Testis (tissue), 3 donors: ENCODE measurements around the gene DOCK6. TPM values are rescaled to one million over a fixed set of nuclear protein-coding genes. Genes with fewer than 3 reads are reported as not detected.
A peak's percentile ranks its signal among the peaks of the same experiment; 100 is the strongest.

Source experiments
- DNase-seq: peaks from one replicate; pipeline ENCODE4 v3.0.0-alpha.2; 2019
- H3K27ac ChIP-seq, 2 donors: fragments of 200-600 bp; sonication (generic); one replicate each; pipeline ENCODE4 v1.5.1; 2019
- H3K27me3 ChIP-seq: fragments of 200-600 bp; sonication (generic); one replicate; pipeline ENCODE4 v1.5.1; 2019
- H3K36me3 ChIP-seq: fragments of 200-600 bp; sonication (generic); one replicate; pipeline ENCODE4 v1.5.1; 2017; ENCODE audit warnings: low read depth; ENCODE audit errors: missing control alignments
- H3K4me1 ChIP-seq: fragments of 200-600 bp; sonication (generic); one replicate; pipeline ENCODE4 v1.5.1; 2019
- H3K4me3 ChIP-seq, 2 donors: fragments of 200-600 bp; sonication (generic); one replicate each; pipeline ENCODE4 v1.5.1; 2017 to 2019
- H3K9me3 ChIP-seq: fragments of 200-600 bp; sonication (generic); one replicate; pipeline ENCODE4 v1.5.1; 2017
- CTCF ChIP-seq, 3 experiments: fragments of 450-650 bp in 2 of 3; fragments of 200-600 bp in 1 of 3; sonication (generic) in 1 of 3; IDR thresholded peaks; one replicate each; pipeline ENCODE4 v1.5.1; 2016 to 2019; ENCODE audit warnings: antibody characterized with exemption in 3 of 3, mild to moderate bottlenecking in 2 of 3, moderate library complexity in 1 of 3
- POLR2A ChIP-seq: fragments of 450-650 bp; IDR thresholded peaks from one replicate; pipeline ENCODE4 v1.6.1; 2017; ENCODE audit warnings: antibody characterized with exemption, mild to moderate bottlenecking, moderate library complexity
- WGBS, 2 donors: methylation state at CpG; one replicate each; pipeline ENCODE4 v1.1.5; 2018; 5-methylcytosine and 5-hydroxymethylcytosine counted together
- intact Hi-C: fragments of 100-400 bp; cut with DNase I; formaldehyde crosslinking; loops from one replicate; pipeline ENCODE4 v1.15.1; 2023; ENCODE audit warnings: low total_unique reads
- polyA plus RNA-seq: library from polyadenylated mRNA; stranded (reverse); fragments of 350-450 nt; fragmentation: Illumina TruSeq; extraction: RNeasy Lipid Tissue Mini Kit (QIAGEN cat#74804); gene quantifications from one replicate; pipeline ENCODE4 v1.2.3, GENCODE V29; 2014; ENCODE audit warnings: low read depth, low replicate concordance; ENCODE audit not compliant: insufficient read depth
- total RNA-seq, 2 donors: library from RNA; depleted of rRNA; stranded (reverse); fragments of >200 nt; gene quantifications; one replicate each; pipeline ENCODE4 v1.2.3, GENCODE V29; 2016

Gene DOCK6
- total and polyA plus RNA-seq, 3 donors from 2014 or later: 18.4 to 45.0 (median 32.5) TPM

DNA sequence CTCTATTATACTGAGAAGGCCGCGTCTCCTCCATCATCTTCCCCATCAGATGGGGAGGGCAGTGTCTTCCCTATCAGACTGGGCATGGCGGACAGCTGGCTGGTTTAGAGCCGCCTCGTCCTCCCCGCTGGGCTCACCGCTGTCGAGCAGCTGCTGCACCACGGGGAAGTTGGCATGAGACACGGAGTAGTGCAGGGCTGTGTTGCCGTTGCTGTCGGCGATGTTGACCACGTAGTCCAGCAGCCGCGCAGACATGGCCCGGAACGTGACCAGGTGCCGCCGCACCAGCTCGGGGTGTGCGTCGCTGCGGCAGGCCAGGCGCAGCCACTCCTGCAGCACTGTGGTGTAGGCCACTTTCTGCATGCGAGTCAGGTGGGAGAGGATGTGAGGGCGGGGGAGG, 88.0 kb downstream of the DOCK6 start:
- Histone ChIP-seq H3K27me3 (no peaks in the 10 kb centered on the region), H3K36me3 (no peaks in the 10 kb centered on the region), H3K4me1 (peaks cover 2% of the 10 kb centered on the region), H3K9me3 (no peaks in the 10 kb centered on the region), H3K27ac (no peak overlapping the region), H3K4me3 (no peak overlapping the region)
- TF ChIP-seq POLR2A: no peak
- TF ChIP-seq CTCF (IDR thresholded peaks at IDR 0.05): no peak
- intact Hi-C loops: no loop called here
- WGBS, 2 donors: 97 to 99% methylated on average over 26 to 27 of the region's 27 CpGs
- no peak for DNase-seq

GRCh38 chr19:11173516-11174155, 88.7 kb downstream of the DOCK6 start:
- Histone ChIP-seq H3K36me3 (no peaks in the 10 kb centered on the region), H3K27me3 (no peaks in the 10 kb centered on the region), H3K9me3 (no peaks in the 10 kb centered on the region), H3K4me1 (no peaks in the 10 kb centered on the region), H3K27ac (no peak overlapping the region), H3K4me3 (no peak overlapping the region)
- 79 to 83% methylated on average over 6 to 8 of the region's 8 CpGs for WGBS, 2 donors
- TF ChIP-seq CTCF (IDR thresholded peaks at IDR 0.05): no peak
- TF ChIP-seq POLR2A: no peak
- intact Hi-C loops: no loop called here
- no peak for DNase-seq

DNA sequence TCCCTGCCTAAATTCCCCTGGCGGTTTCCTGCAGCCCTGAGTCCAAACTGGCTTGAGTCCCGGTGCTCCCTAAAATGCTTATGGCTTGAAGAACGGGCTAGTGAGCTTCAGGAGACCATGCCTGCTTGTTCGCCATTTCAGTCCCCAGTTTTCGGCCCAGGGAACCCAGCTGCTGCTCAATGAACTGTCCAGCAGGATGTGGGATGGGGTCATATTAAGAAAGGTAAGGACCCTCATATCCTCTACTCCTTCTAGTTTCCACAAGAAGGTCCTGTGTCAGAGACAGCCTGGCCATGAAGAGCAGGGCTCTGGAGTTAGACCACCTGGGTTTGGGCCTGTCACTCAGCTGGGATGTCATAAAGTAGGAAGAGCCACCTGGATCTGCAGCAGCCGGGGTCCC, 89.7 kb downstream of the DOCK6 start:
- intact Hi-C loops: no loop called here
- Histone ChIP-seq H3K4me1 (no peaks in the 10 kb centered on the region), H3K27ac (peak overlapping the region in 1 of 2 donors; percentile 15), H3K9me3 (no peaks in the 10 kb centered on the region), H3K36me3 (no peaks in the 10 kb centered on the region), H3K4me3 (no peak overlapping the region), H3K27me3 (no peaks in the 10 kb centered on the region)
- DNase-seq: no peak
- WGBS, 2 donors: 73% methylated on average over 6 of the region's 6 CpGs; no CpG with 5 or more reads in 1 of the 2 donors
- TF ChIP-seq POLR2A: no peak
- TF ChIP-seq CTCF (IDR thresholded peaks at IDR 0.05): no peak

DNA sequence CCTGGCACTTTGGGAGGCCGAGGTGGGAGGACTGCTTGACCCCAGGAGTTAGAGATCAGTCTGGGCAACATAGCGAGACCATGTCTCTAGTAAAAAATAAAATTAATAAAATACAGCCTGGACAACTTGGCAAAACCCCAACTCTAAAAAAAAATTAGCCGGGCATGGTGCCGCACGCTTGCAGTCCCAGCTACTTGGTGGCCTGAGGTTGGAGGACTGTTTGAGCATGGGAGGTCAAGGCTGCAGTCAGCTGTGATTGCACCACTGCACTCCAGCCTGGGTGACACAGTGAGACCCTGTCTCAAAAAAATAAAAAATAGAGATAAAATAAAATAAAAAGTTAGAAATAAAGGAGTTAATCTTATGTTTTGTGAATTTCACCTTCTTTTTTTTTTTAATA, 91.2 kb downstream of the DOCK6 start:
- Histone ChIP-seq H3K27me3 (no peaks in the 10 kb centered on the region), H3K27ac (no peak overlapping the region), H3K4me3 (no peak overlapping the region), H3K4me1 (peaks cover 6% of the 10 kb centered on the region), H3K36me3 (no peaks in the 10 kb centered on the region), H3K9me3 (no peaks in the 10 kb centered on the region)
- intact Hi-C loops: no loop called here
- no peak for TF ChIP-seq CTCF (IDR thresholded peaks at IDR 0.05)
- TF ChIP-seq POLR2A: no peak
- WGBS, 2 donors: 54 to 70% methylated on average over 4 to 5 of the region's 5 CpGs
- no peak for DNase-seq
